Esophagus squamous epithelium (tissue), 5 donors: ENCODE data around the gene TEAD1. TPM values are rescaled to one million over a fixed set of nuclear protein-coding genes. Genes with fewer than 3 reads are reported as not detected.
A peak's percentile ranks its signal among the peaks of the same experiment; 100 is the strongest.

Experiments
- DNase-seq: peaks from one replicate; lab custom pipeline; 2025; lab: John Stamatoyannopoulos, UW
- H3K27ac ChIP-seq, 4 donors: fragments of 200-600 bp; sonication (generic); one replicate each; pipeline ENCODE4 v1.5.1; 2016 to 2019; ENCODE audit warnings: mild to moderate bottlenecking in 1 of 4
- H3K27me3 ChIP-seq, 4 donors: fragments of 200-600 bp; sonication (generic); 1 replicate in 3 of 4; 2 replicates in 1 of 4; pipeline versions ENCODE4 v1.5.1 to v1.6.0; 2017 to 2021; ENCODE audit warnings: antibody characterized with exemption in 1 of 4
- H3K36me3 ChIP-seq, 3 donors: fragments of 200-600 bp; sonication (generic); one replicate each; pipeline ENCODE4 v1.5.1; 2016 to 2019
- H3K4me1 ChIP-seq, 3 donors: fragments of 200-600 bp; sonication (generic); one replicate each; pipeline ENCODE4 v1.5.1; 2017 to 2019
- H3K4me3 ChIP-seq, 4 donors: fragments of 200-600 bp; sonication (generic); 1 replicate in 3 of 4; 2 replicates in 1 of 4; pipeline ENCODE4 v1.5.1; 2016 to 2019; ENCODE audit warnings: mild to moderate bottlenecking in 2 of 4, moderate library complexity in 1 of 4
- H3K9me3 ChIP-seq, 3 donors: fragments of 200-600 bp; sonication (generic); one replicate each; pipeline ENCODE4 v1.5.1; 2016 to 2019
- CTCF ChIP-seq, 6 experiments: fragments of 450-650 bp in 4 of 6; fragments of 200-600 bp in 2 of 6; sonication (generic) in 2 of 6; IDR thresholded peaks; one replicate each; pipeline ENCODE4 v1.5.1; 2016 to 2019; ENCODE audit warnings: antibody characterized with exemption in 6 of 6, mild to moderate bottlenecking in 4 of 6, moderate library complexity in 4 of 6
- POLR2A ChIP-seq, 4 donors: fragments of 450-650 bp; IDR thresholded peaks; one replicate each; pipeline ENCODE4 v1.6.1; 2017; ENCODE audit warnings: antibody characterized with exemption in 4 of 4, mild to moderate bottlenecking in 4 of 4, moderate library complexity in 3 of 4
- WGBS, 2 donors: methylation state at CpG; one replicate each; pipeline ENCODE4 v1.1.5; 2018; 5-methylcytosine and 5-hydroxymethylcytosine counted together
- intact Hi-C: fragments of 100-400 bp; cut with DNase I; formaldehyde crosslinking; loops from one replicate; pipeline ENCODE4 v1.15.0; 2022
- total RNA-seq, 4 donors: library from RNA; depleted of rRNA; stranded (reverse); fragments of >200 nt; gene quantifications; one replicate each; pipeline ENCODE4 v1.1.0, GENCODE V29; 2016
- donor health status: DM: yes; HTN: yes; CAD: no.

Gene TEAD1
- total RNA-seq, 4 donors from 2014 or later = 33.3 to 75.2 (median 49.8) TPM

- peaks cover 0 to 75% (median 5%) of the 10 kb centered on the region in 3 donors for H3K4me1 ChIP-seq
- 94 to 100% methylated on average over 1 of the region's 1 CpG for WGBS, 2 donors
- intact Hi-C loops = no loop called here
- TF ChIP-seq CTCF (IDR thresholded peaks at IDR 0.05) (no peak), POLR2A (IDR thresholded peaks at IDR 0.05) (no peak)
- no peaks in the 10 kb centered on the region for H3K27me3 ChIP-seq
- H3K9me3 ChIP-seq = no peaks in the 10 kb centered on the region
- H3K36me3 ChIP-seq = no peaks in the 10 kb centered on the region
- H3K4me3 ChIP-seq = no peak overlapping the region
- DNase-seq = no peak
- H3K27ac ChIP-seq = peak overlapping the region in 1 of 4 donors; percentile 8
Measured at GRCh38 chr11:12834630-12835029, 160.4 kb downstream of the TEAD1 start.

- Histone ChIP-seq H3K4me3 (no peak overlapping the region), H3K27me3 (no peaks in the 10 kb centered on the region), H3K27ac (peak overlapping the region in 2 of 4 donors; percentile 8 to 85), H3K36me3 (no peaks in the 10 kb centered on the region), H3K4me1 (peaks cover 0 to 72% (median 4%) of the 10 kb centered on the region in 3 donors), H3K9me3 (no peaks in the 10 kb centered on the region)
- no peak for DNase-seq
- WGBS, 2 donors = 80 to 81% methylated on average over 11 of the region's 11 CpGs
- intact Hi-C loops = no loop called here
- TF ChIP-seq CTCF (IDR thresholded peaks at IDR 0.05) = no peak
- TF ChIP-seq POLR2A (IDR thresholded peaks at IDR 0.05) = no peak
Measured at GRCh38 chr11:12835286-12835685, 161.1 kb downstream of the TEAD1 start.

GRCh38 chr11:12838463-12839123 lies 164.4 kb downstream of the TEAD1 start:
- H3K4me1 ChIP-seq = peaks cover 12 to 79% (median 34%) of the 10 kb centered on the region in 3 donors
- intact Hi-C loops = no loop called here
- DNase-seq = no peak
- peak overlapping the region; percentile 61 to 85 (median 77) for H3K27ac ChIP-seq
- no peaks in the 10 kb centered on the region for H3K27me3 ChIP-seq
- H3K4me3 ChIP-seq = peak overlapping the region in 3 of 4 donors; percentile 13 to 46 (median 18)
- TF ChIP-seq CTCF (IDR thresholded peaks at IDR 0.05) = no peak
- TF ChIP-seq POLR2A (IDR thresholded peaks at IDR 0.05) = no peak
- no peaks in the 10 kb centered on the region for H3K36me3 ChIP-seq
- 14 to 33% methylated on average over 6 of the region's 6 CpGs for WGBS, 2 donors
- no peaks in the 10 kb centered on the region for H3K9me3 ChIP-seq

- Histone ChIP-seq H3K4me1 (peaks cover 12 to 94% (median 47%) of the 10 kb centered on the region in 3 donors), H3K9me3 (no peaks in the 10 kb centered on the region), H3K27ac (peak overlapping the region; percentile 45 to 71 (median 50)), H3K36me3 (no peaks in the 10 kb centered on the region), H3K27me3 (no peaks in the 10 kb centered on the region), H3K4me3 (no peak overlapping the region)
- 65% methylated on average over 6 of the region's 6 CpGs for WGBS, 2 donors
- no peak for DNase-seq
- TF ChIP-seq CTCF (IDR thresholded peaks at IDR 0.05) (no peak), POLR2A (IDR thresholded peaks at IDR 0.05) (no peak)
- intact Hi-C loops = no loop called here
Measured at GRCh38 chr11:12840871-12841660, 166.8 kb downstream of the TEAD1 start.
